ENCODE data around the gene SPATA33. TPM values are rescaled to one million over a fixed set of nuclear protein-coding genes. Genes with fewer than 3 reads are reported as not detected.

The SPATA33 gene
- total RNA-seq, 6 experiments from 2014 or later, result 1.8 to 5.0 (median 3.3) TPM

DNA sequence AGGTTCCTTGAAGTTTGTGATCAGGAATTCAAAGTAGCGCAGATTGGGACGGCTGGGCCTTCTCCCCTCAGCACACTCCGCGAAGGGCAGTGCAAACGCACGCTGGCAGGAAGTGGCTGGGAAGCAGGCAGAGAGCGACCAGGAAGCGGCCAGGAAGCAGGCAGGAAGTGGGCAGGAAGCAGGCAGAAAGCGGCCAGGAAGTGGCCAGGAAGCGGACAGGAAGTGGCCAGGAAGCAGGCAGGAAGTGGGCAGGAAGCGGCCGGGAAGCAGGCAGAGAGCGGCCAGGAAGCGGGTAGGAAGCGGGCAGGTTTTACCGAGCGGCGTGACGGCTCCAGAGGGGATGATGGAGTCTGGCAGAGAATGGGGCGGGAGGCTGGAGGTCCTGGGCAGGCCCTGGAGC lies 41.0 kb upstream of the SPATA33 start:
- H3K36me3 ChIP-seq, result no peaks in the 10 kb centered on the region
- 50% methylated on average over 18 of the region's 20 CpGs for WGBS (ENCODE audit: insufficient coverage, low coverage, low lambda C conversion rate, missing lambda C conversion rate)
- intact Hi-C loops (cut with DNase I), result no loop called here
- H3K9me3 ChIP-seq, result no peaks in the 10 kb centered on the region
- no peak overlapping the region for H3K4me3 ChIP-seq
- no peaks in the 10 kb centered on the region for H3K4me1 ChIP-seq
- no peak for DNase-seq
- peak in 1 of 4 donors; percentile 23 for ATAC-seq
- no peak overlapping the region for H3K27ac ChIP-seq
- no peaks in the 10 kb centered on the region for H3K27me3 ChIP-seq
- TF ChIP-seq POLR2A (IDR thresholded peaks at IDR 0.05), result no peak
- TF ChIP-seq CTCF (IDR thresholded peaks at IDR 0.05), result no peak

DNA sequence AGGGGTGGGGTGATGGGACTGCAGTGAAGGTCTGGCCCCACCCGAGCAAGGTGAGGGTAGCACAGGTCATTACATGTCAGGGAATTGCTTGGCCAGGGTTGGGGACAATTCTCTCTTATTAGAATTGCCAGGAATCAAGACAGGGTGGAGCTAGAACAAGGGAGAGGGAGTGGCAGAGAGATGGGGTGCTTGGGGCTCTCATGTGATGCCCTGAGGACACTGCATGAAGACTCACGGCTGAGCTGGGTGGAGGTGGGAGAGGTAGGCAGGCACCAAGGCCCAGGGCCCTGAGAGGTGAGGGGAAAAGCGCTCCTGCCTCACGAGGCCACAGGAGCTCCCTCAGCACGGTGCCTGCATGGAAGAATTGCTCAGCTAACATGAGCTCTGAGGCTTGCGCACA lies 40.6 kb upstream of the SPATA33 start:
- Histone ChIP-seq H3K36me3 (no peaks in the 10 kb centered on the region), H3K9me3 (no peaks in the 10 kb centered on the region), H3K4me1 (no peaks in the 10 kb centered on the region), H3K27me3 (no peaks in the 10 kb centered on the region), H3K27ac (no peak overlapping the region), H3K4me3 (no peak overlapping the region)
- no peak for ATAC-seq
- intact Hi-C loops (cut with DNase I), result no loop called here
- DNase-seq, result no peak
- no peak for TF ChIP-seq CTCF (IDR thresholded peaks at IDR 0.05)
- no peak for TF ChIP-seq POLR2A (IDR thresholded peaks at IDR 0.05)
- 43% methylated on average over 3 of the region's 6 CpGs for WGBS (ENCODE audit: insufficient coverage, low coverage, low lambda C conversion rate, missing lambda C conversion rate)

GRCh38 chr16:89618109-89618998 lies 39.3 kb upstream of the SPATA33 start:
- Histone ChIP-seq H3K36me3 (no peaks in the 10 kb centered on the region), H3K27me3 (no peaks in the 10 kb centered on the region), H3K9me3 (no peaks in the 10 kb centered on the region), H3K4me1 (no peaks in the 10 kb centered on the region), H3K4me3 (no peak overlapping the region), H3K27ac (no peak overlapping the region)
- WGBS (ENCODE audit: insufficient coverage, low coverage, low lambda C conversion rate, missing lambda C conversion rate), result 54% methylated on average over 16 of the region's 16 CpGs
- TF ChIP-seq POLR2A (IDR thresholded peaks at IDR 0.05), result no peak
- TF ChIP-seq CTCF (IDR thresholded peaks at IDR 0.05), result no peak
- no peak for ATAC-seq
- intact Hi-C loops (cut with DNase I), result no loop called here
- DNase-seq, result no peak

DNA sequence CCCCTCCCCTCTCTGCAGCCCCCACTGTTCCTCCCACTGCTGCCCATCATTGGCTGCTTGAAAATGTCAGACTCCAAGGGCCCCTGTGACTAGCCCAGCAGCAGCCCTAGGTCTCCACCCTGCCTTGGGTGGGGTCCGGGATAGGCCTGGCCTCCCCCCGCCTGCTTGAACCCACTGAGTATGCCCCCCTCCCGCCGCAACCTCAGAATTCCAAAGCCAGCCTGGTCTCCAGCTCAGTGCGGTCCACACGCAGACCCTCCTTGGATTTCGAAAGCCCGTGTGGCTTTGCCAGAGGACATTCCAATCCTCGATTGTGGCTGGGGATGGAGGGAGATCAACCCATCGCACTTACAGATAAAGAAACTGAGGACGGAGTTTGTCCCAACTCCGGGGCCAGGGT lies 37.8 kb upstream of the SPATA33 start:
- Histone ChIP-seq H3K4me3 (no peak overlapping the region), H3K36me3 (no peaks in the 10 kb centered on the region), H3K9me3 (no peaks in the 10 kb centered on the region), H3K27me3 (no peaks in the 10 kb centered on the region), H3K27ac (no peak overlapping the region), H3K4me1 (no peaks in the 10 kb centered on the region)
- intact Hi-C loops (cut with DNase I), result no loop called here
- DNase-seq (no peak), ATAC-seq (no peak)
- 37% methylated on average over 4 of the region's 12 CpGs for WGBS (ENCODE audit: insufficient coverage, low coverage, low lambda C conversion rate, missing lambda C conversion rate)
- TF ChIP-seq CTCF (IDR thresholded peaks at IDR 0.05) (no peak), POLR2A (IDR thresholded peaks at IDR 0.05) (no peak)

Data from right lobe of liver (tissue), 6 donors.